Measurements from ENCODE around the gene PPP1R16B.

The PPP1R16B gene

GRCh38 chr20:38764567-38765318 is 40.8 kb upstream of the PPP1R16B start:
- H3K4me3 ChIP-seq (ENCODE audit: low read depth, low read length): no peak overlapping the region
- TF ChIP-seq CTCF (IDR thresholded peaks at IDR 0.05; ENCODE audit: low read depth, low read length, missing control alignments): no peak
- DNase-seq (ENCODE audit: low read depth): no peak

DNA sequence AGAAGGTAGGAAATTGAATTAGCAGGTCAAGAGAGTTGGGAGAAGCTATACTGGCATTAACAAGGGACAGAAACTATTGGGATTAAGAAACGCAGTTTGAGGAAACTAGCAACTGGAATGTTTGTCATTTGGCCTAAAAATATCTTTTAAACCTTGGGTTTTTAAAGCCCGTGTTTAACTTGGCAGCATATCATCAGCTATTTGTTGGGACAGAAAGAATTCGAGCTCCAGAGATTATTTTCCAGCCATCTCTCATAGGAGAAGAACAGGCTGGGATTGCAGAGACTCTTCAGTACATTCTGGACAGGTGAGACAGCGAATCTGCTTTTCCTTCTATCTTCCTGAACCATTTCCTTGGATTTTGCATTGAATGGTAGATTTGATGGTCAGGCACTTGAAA is 39.4 kb upstream of the PPP1R16B start:
- TF ChIP-seq CTCF (IDR thresholded peaks at IDR 0.05; ENCODE audit: low read depth, low read length, missing control alignments): no peak
- no peak overlapping the region for H3K4me3 ChIP-seq (ENCODE audit: low read depth, low read length)
- no peak for DNase-seq (ENCODE audit: low read depth)

- DNase-seq (ENCODE audit: low read depth): no peak
- TF ChIP-seq CTCF (IDR thresholded peaks at IDR 0.05; ENCODE audit: low read depth, low read length, missing control alignments): no peak
Observed at GRCh38 chr20:38769376-38770295, 35.9 kb upstream of the PPP1R16B start.

GRCh38 chr20:38770546-38770945 is 35.0 kb upstream of the PPP1R16B start:
- H3K4me3 ChIP-seq (ENCODE audit: low read depth, low read length): no peak overlapping the region
- no peak for DNase-seq (ENCODE audit: low read depth)
- TF ChIP-seq CTCF (IDR thresholded peaks at IDR 0.05; ENCODE audit: low read depth, low read length, missing control alignments): no peak

More at GRCh38 chr20:38769376-38770295, 35.9 kb upstream of the PPP1R16B start:
- H3K4me3 ChIP-seq (ENCODE audit: low read depth, low read length): no peak overlapping the region

DNA sequence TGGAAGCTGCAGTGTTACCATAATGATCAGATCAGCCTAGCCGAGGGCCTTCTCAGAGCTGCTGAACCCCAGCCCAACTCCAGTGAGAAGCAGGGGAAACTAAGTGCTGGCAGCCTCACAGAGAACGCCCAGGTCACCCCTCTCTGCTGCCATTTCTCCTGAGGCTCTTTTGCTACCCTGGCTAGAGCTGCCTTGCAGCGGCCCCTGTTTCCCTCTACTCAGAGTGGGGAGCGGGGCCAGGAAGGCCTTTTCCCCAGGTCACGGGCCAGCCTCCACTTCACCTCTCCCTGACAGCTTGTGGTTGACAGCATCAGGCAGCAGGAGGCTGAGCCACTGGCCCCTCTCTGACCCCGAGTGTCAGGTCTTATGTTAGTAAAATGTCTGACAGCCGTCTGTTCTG is 34.5 kb upstream of the PPP1R16B start:
- DNase-seq (ENCODE audit: low read depth): no peak
- no peak for TF ChIP-seq CTCF (IDR thresholded peaks at IDR 0.05; ENCODE audit: low read depth, low read length, missing control alignments)

GRCh38 chr20:38771621-38772020 is 33.9 kb upstream of the PPP1R16B start:
- no peak for TF ChIP-seq CTCF (IDR thresholded peaks at IDR 0.05; ENCODE audit: low read depth, low read length, missing control alignments)

More for the DNA sequence above, 34.5 kb upstream of the PPP1R16B start:
- no peak overlapping the region for H3K4me3 ChIP-seq (ENCODE audit: low read depth, low read length)

More at GRCh38 chr20:38771621-38772020, 33.9 kb upstream of the PPP1R16B start:
- DNase-seq (ENCODE audit: low read depth): no peak
- no peak overlapping the region for H3K4me3 ChIP-seq (ENCODE audit: low read depth, low read length)

Data from GM12864 (cell line).